Liver (tissue), 9 donors: ENCODE data around the gene ACP4. TPM values are rescaled to one million over a fixed set of nuclear protein-coding genes. Genes with fewer than 3 reads are reported as not detected.
"Not testable (repeated sequence)": the region's sequence is repeated elsewhere in the genome, so short reads cannot be mapped to it uniquely, and the experiment has no call there.

Source experiments
- DNase-seq: peaks from one replicate; pipeline ENCODE4 v3.0.0-alpha.2; 2017; ENCODE audit warnings: low spot score
- H3K27ac ChIP-seq, 2 donors: one replicate each; pipeline ENCODE4 v1.7.0; 2013; ENCODE audit warnings: inconsistent platforms in 2 of 2, low read length in 2 of 2, control low read depth in 1 of 2, low read depth in 1 of 2, mild to moderate bottlenecking in 1 of 2
- H3K27me3 ChIP-seq, 4 donors: one replicate each; pipeline versions ENCODE4 v1.6.1 to v1.7.0; 2013; ENCODE audit warnings: low read length in 3 of 4, inconsistent platforms in 1 of 4, mild to moderate bottlenecking in 1 of 4, moderate library complexity in 1 of 4; ENCODE audit not compliant: control insufficient read depth in 4 of 4, insufficient read depth in 4 of 4
- H3K36me3 ChIP-seq, 4 donors: one replicate each; pipeline versions ENCODE4 v1.6.1 to v1.7.0; 2013; ENCODE audit warnings: low read length in 3 of 4, mild to moderate bottlenecking in 3 of 4, low read depth in 1 of 4, moderate library complexity in 1 of 4; ENCODE audit not compliant: control insufficient read depth in 4 of 4, insufficient read depth in 3 of 4
- H3K4me1 ChIP-seq, 4 donors: one replicate each; pipeline versions ENCODE4 v1.6.1 to v1.7.0; 2013; ENCODE audit warnings: low read length in 3 of 4, mild to moderate bottlenecking in 3 of 4, moderate library complexity in 1 of 4; ENCODE audit not compliant: control insufficient read depth in 4 of 4, insufficient read depth in 4 of 4
- H3K4me3 ChIP-seq, 3 donors: one replicate each; pipeline versions ENCODE4 v1.6.1 to v1.7.0; 2013; ENCODE audit warnings: low read length in 3 of 3, control low read depth in 1 of 3, low read depth in 1 of 3, mild to moderate bottlenecking in 1 of 3
- H3K9ac ChIP-seq, 2 donors: one replicate each; pipeline ENCODE4 v1.7.0; 2013; ENCODE audit warnings: low read length in 2 of 2, mild to moderate bottlenecking in 2 of 2, moderate library complexity in 2 of 2, control low read depth in 1 of 2, low read depth in 1 of 2
- H3K9me3 ChIP-seq, 4 donors: one replicate each; pipeline versions ENCODE4 v1.6.1 to v1.7.0; 2013; ENCODE audit warnings: low read length in 3 of 4; ENCODE audit not compliant: control insufficient read depth in 4 of 4
- ATF3 ChIP-seq: IDR thresholded peaks from 2 replicates; pipeline ENCODE4 v1.6.1; 2016; ENCODE audit warnings: antibody characterized with exemption
- CTCF ChIP-seq: fragments of 150-350 bp; IDR thresholded peaks from 2 replicates; pipeline ENCODE4 v1.5.1; 2017; ENCODE audit warnings: improper control_type of control experiment, low read depth, low read length; ENCODE audit not compliant: missing input control
- FOXA2 ChIP-seq: IDR thresholded peaks from 2 replicates; pipeline ENCODE4 v1.6.1; 2016; ENCODE audit warnings: antibody characterized with exemption
- GABPA ChIP-seq, 2 donors: IDR thresholded peaks in 1 of 2; conservative IDR thresholded peaks in 1 of 2; 2 replicates each; pipeline ENCODE4 v1.6.1; 2016; ENCODE audit warnings: antibody characterized with exemption in 2 of 2, mild to moderate bottlenecking in 1 of 2, moderate library complexity in 1 of 2
- HNF4G ChIP-seq: IDR thresholded peaks from 2 replicates; pipeline ENCODE4 v1.6.1; 2016; ENCODE audit warnings: antibody characterized with exemption
- JUND ChIP-seq, 2 donors: IDR thresholded peaks; 2 replicates each; pipeline ENCODE4 v1.6.1; 2016; ENCODE audit warnings: antibody characterized with exemption in 2 of 2
- NR2F2 ChIP-seq: IDR thresholded peaks from 2 replicates; pipeline ENCODE4 v1.6.1; 2016; ENCODE audit warnings: antibody characterized with exemption
- RAD21 ChIP-seq, 2 donors: IDR thresholded peaks; 2 replicates each; pipeline ENCODE4 v1.6.1; 2016; ENCODE audit warnings: antibody characterized with exemption in 2 of 2, mild to moderate bottlenecking in 2 of 2
- REST ChIP-seq: IDR thresholded peaks from 2 replicates; pipeline ENCODE4 v1.6.1; 2016; ENCODE audit warnings: antibody characterized with exemption, mild to moderate bottlenecking
- RXRA ChIP-seq, 2 donors: IDR thresholded peaks; 2 replicates each; pipeline ENCODE4 v1.6.1; 2017 to 2018; ENCODE audit warnings: antibody characterized with exemption in 2 of 2, mild to moderate bottlenecking in 1 of 2
- SP1 ChIP-seq: IDR thresholded peaks from 2 replicates; pipeline ENCODE4 v1.6.1; 2018; ENCODE audit warnings: antibody characterized with exemption, mild to moderate bottlenecking
- YY1 ChIP-seq: IDR thresholded peaks from 2 replicates; pipeline ENCODE4 v1.6.1; 2016; ENCODE audit warnings: antibody characterized with exemption, mild to moderate bottlenecking
- ZBTB33 ChIP-seq: IDR thresholded peaks from 2 replicates; pipeline ENCODE4 v1.6.1; 2016; ENCODE audit warnings: antibody characterized with exemption
- WGBS: extraction: QIAGEN DNeasy Blood & Tissue Kit; methylation state at CpG from one replicate; pipeline ENCODE4 v1.1.7; 2013; 5-methylcytosine and 5-hydroxymethylcytosine counted together
- polyA plus RNA-seq, 2 donors: library from polyadenylated mRNA; stranded (reverse) in 1 of 2; unstranded in 1 of 2; fragments of 200-250 nt in 1 of 2; fragments of >200 nt in 1 of 2; fragmentation: Nextera tagmentation in 1 of 2; extraction: Ambion mirVana in 1 of 2; gene quantifications; one replicate each; pipeline versions ENCODE4 v1.2.1 to v1.2.3, GENCODE V29; 2013 to 2015
- total RNA-seq, 2 donors: library from RNA; depleted of rRNA; stranded (reverse); fragments of >200 nt; gene quantifications; one replicate each; pipeline ENCODE4 v1.2.3, GENCODE V29; 2014
- donor health status: healthy.
- donor health status: healthy.
- donor health status: healthy.
- donor health status: healthy.
- donor health status: healthy.

ACP4 gene
- total and polyA plus RNA-seq, 4 donors: 0.06 to 0.19 TPM; not detected in 2

GRCh38 chr19:50808856-50809255 is 18.6 kb downstream of the ACP4 start:
- Histone ChIP-seq H3K27ac (no peak overlapping the region), H3K9me3 (no peaks in the 10 kb centered on the region), H3K4me1 (peaks cover 0 to 8% (median under 1%) of the 10 kb centered on the region in 4 donors), H3K9ac (no peak overlapping the region), H3K27me3 (no peaks in the 10 kb centered on the region), H3K36me3 (no peaks in the 10 kb centered on the region), H3K4me3 (no peak overlapping the region)
- 58% methylated on average over 1 of the region's 1 CpG for WGBS
- no peak for TF ChIP-seq REST
- TF ChIP-seq JUND (IDR thresholded peaks at IDR 0.05): no peak
- TF ChIP-seq RAD21 (IDR thresholded peaks at IDR 0.05): no peak
- no peak for TF ChIP-seq NR2F2
- TF ChIP-seq CTCF: no peak
- TF ChIP-seq RXRA (IDR thresholded peaks at IDR 0.05): no peak
- TF ChIP-seq FOXA2: no peak
- TF ChIP-seq SP1: no peak
- TF ChIP-seq GABPA (IDR thresholded peaks at IDR 0.05 in 1 of 2, conservative IDR thresholded peaks at IDR 0.05 in 1 of 2): no peak
- TF ChIP-seq ATF3: no peak
- TF ChIP-seq ZBTB33: no peak
- no peak for TF ChIP-seq HNF4G
- TF ChIP-seq YY1: no peak
- DNase-seq: no peak

- H3K27ac ChIP-seq, DNase-seq, H3K27me3 ChIP-seq, H3K9ac ChIP-seq, H3K4me3 ChIP-seq, H3K36me3 ChIP-seq, H3K9me3 ChIP-seq, H3K4me1 ChIP-seq: not testable (repeated sequence)
- WGBS: 77% methylated on average over 3 of the region's 3 CpGs
These were observed 21.5 kb downstream of the ACP4 start for GRCh38 chr19:50811622-50812238.
